ENCODE measurements around the gene TRIM40.

GRCh38 chr6:30142665-30143064 is 6.7 kb downstream of the TRIM40 start:
- TF ChIP-seq REST (IDR thresholded peaks at IDR 0.05; ENCODE audit: insufficient read depth in 1 of 2, low read depth in 2 of 2, low read length in 1 of 2) (no peak), POLR2AphosphoS5 (IDR thresholded peaks at IDR 0.05; ENCODE audit: low read depth, low read length) (no peak)

All from Panc1 (cell line).